GM18526 (cell line): ENCODE results near the gene KRTAP19-3.

ENCODE experiments used
- POLR2A ChIP-seq: IDR thresholded peaks from 3 replicates; pipeline ENCODE4 v1.6.1; 2011; ENCODE audit not compliant: insufficient read length; ENCODE audit errors: extremely low read depth

KRTAP19-3 gene

DNA sequence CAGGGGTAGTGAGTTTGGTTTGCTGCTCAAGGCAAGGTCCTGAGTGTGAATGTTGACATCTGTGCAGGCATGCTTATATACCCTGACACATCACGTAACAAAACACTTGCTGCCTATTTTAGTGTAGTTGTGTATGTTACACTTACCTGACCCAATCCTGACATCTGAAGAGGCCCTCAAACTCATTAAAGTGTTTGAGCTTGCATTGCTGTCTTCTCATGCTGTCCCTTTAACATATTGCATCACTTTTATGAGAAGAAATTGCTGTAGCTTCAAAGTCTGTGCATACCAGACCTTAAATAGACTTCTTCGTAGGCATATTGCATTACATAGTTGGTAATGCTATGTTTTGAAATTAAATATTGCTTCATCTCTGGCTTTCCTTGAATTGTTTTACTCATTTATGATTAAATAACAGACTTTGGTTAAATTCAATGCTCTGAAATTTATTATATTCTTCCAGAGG, at the start of gene KRTAP19-3:
Gene KRTAP19-3, minus strand, starts transcription at position 51 of the 466 bp plus-strand sequence. CDS start 56 bp downstream, outside the sequence.
- TF ChIP-seq POLR2A = no peak

DNA sequence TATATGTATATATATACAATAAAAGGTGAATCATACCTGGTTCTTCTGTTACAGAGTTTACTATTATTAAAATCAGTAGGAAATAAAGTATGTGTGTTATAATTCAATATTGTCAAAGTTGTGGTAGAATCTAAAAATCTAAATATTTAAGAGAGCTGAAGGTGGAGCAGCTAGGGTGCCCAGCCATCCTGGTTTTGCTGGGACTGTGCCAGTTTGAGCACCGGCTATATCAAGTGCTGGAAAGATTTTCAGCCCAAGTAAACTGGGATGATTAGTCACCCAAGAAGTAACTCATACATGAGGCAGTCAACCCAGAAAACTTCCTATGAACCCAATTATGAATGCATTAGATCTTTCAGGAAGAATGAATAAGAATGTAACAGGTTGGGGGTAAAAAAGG, 27.1 kb upstream of the KRTAP19-3 start:
- TF ChIP-seq POLR2A = no peak

- TF ChIP-seq POLR2A = no peak
Measured at GRCh38 chr21:30515681-30516080, 23.9 kb upstream of the KRTAP19-3 start.

DNA sequence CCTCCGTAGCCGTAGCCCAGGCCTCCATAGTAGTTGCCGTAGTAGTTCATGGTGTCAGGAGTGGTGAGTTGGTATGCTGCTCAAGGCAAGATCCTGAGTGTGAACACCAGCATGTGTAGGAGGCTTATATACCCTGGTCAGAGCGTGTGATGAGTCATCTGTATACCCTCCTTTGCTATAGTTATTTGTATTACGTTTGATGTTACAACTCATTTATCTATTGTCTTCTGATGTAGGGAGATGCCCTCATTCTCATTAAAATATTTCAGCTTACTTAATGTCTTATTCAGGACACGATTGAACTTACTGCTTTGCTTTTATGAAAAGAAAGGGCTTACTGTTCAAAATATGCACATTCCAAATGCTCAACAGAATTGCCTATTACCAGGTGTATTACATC, 10.2 kb upstream of the KRTAP19-3 start, which contains the start of gene KRTAP19-5:
Gene KRTAP19-5, minus strand, starts transcription at position 101 of the 400 bp plus-strand sequence. Its CDS starts 51 bp downstream, at position 50.
- no peak for TF ChIP-seq POLR2A

- TF ChIP-seq POLR2A = no peak
Measured at GRCh38 chr21:30497065-30497464, 5.3 kb upstream of the KRTAP19-3 start, which contains the start of gene KRTAP19-4. Gene KRTAP19-4 (minus strand): TSS chr21:30497165. CDS start chr21:30497110, 55 bp downstream.

- TF ChIP-seq POLR2A = no peak
Measured at GRCh38 chr21:30487336-30487735, 4.5 kb downstream of the KRTAP19-3 start, which contains the start of gene KRTAP19-2. Gene KRTAP19-2 (minus strand): TSS chr21:30487436. CDS start chr21:30487348, 88 bp downstream.

- TF ChIP-seq POLR2A = no peak
Measured at GRCh38 chr21:30486180-30486579, 5.6 kb downstream of the KRTAP19-3 start.

DNA sequence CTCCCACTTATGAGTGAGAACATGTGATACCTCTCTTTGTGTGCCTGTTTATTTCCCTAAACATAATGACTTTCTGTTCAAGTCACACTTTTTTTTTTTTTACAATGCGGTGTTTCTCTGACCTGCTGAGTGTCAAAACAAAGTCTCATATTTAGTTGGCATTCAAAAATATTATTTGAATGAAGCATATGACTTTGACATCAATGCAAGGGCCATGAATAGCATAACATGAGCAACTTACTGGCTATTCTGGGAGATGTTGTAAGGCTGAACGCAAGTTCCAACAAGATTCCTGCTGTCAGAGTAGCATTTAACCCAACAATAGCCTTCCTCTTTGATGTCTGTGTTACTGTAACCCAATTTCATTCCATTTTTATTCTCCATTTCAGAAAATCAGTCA, 9.7 kb downstream of the KRTAP19-3 start:
- no peak for TF ChIP-seq POLR2A

DNA sequence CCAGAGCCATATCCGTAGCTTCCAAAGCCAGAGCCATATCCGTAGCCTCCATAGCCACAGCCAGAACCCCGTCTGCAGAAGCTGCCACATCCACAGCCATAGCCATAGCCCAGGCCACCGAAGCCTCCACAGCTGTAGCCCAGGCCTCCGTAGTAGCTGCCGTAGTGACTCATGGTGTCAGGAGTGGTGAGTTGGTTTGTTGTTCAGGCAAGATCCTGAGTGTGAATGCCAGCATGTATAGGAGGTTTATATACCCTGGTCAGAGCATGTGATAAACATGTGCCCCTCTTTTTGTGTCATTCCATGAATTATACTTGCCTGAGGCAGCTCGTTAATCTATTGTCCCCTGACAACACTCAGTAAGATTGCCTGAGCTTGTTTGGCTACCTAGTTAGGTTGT, 11.7 kb downstream of the KRTAP19-3 start, which contains the start of gene KRTAP19-1:
Gene KRTAP19-1, minus strand, starts transcription at position 223 of the 400 bp plus-strand sequence. Its CDS starts 50 bp downstream, at position 173.
- TF ChIP-seq POLR2A = no peak

DNA sequence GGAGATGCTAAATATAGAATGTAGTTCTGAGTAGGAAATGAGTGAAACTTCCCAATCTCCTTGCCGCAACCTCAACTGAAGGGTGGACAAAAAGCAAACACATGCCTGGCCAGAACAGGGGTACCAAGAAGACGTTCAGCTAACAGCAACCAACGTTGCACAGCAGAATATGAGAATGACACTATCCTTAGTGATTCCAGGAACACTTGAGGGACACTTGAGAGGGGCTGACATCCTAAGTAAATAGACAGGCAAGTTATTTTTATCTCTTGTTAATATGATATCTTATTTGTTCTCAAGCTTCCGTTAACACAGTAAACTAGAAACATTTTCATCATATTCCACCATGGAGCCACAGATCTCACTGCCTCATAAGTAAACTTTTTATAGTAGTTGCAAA, 12.6 kb downstream of the KRTAP19-3 start:
- TF ChIP-seq POLR2A = no peak

DNA sequence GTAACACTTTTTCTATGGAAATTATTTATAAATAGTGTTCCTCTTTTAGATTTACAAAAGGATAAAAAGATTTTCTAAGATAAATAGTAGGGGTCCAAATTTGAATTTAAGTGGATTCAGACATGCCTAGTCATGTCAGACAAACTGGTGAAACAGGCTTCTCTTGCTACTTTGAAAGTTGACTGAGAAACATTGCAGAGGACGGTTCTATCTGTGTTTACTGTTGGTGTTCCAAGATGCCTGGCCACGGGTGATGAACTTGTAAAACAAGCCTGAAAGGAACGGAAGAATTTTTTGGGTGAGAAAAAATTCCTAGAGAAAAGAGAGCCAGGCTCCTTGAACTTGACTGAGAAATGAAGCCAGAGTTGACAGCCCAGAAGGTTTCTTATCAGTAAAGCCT, 13.8 kb downstream of the KRTAP19-3 start:
- TF ChIP-seq POLR2A = no peak

GRCh38 chr21:30468900-30469714, 22.7 kb downstream of the KRTAP19-3 start:
- no peak for TF ChIP-seq POLR2A

DNA sequence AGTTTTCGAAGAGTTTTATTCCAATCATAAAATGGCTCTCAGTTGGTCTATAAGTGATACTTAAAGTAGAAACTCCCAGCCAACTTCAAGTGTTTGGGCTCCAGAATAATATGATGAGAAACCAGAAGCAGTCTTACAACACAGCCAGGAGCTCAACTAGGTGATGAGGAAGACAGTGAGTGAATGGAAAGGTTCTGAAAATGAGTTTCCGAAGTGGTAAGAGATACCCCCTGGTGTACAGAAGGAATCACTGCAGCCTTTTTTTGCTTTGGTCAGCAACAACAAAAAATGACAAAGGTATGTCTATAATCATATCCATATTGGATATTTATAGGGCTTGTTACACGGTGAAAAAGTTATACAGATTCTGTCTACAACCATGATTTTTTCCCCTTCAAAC, 28.1 kb downstream of the KRTAP19-3 start:
- no peak for TF ChIP-seq POLR2A

DNA sequence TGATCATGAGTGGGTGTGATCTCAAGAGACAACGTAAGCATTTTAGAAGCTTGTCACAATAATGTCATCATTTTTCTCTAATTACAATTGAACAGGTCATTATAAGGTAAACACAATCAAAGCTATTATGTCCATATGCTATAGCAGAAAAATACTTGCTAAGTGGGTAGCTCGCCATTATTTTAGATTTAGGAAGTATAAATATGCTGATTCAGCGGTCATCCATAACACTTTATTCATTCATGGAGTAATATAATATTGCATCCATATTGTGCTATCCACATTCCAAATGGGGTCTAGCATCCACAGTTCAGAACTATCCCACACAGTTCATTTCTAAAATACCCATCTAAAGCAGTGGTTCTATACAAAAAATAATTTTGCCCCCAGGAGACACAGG, 43.3 kb downstream of the KRTAP19-3 start:
- no peak for TF ChIP-seq POLR2A

- no peak for TF ChIP-seq POLR2A
Measured at GRCh38 chr21:30447056-30447455, 44.8 kb downstream of the KRTAP19-3 start.

- no peak for TF ChIP-seq POLR2A
Measured at GRCh38 chr21:30444204-30444603, 47.6 kb downstream of the KRTAP19-3 start.
